Chondrocyte (in vitro differentiated cells): ENCODE results near the gene OR52D1. TPM values are rescaled to one million over a fixed set of nuclear protein-coding genes. Genes with fewer than 3 reads are reported as not detected.

Experiments used
- DNase-seq: peaks from one replicate; pipeline ENCODE4 v3.0.0; 2021; ENCODE audit warnings: mixed read lengths, low spot score
- H3K27ac Mint-ChIP-seq: one replicate; pipeline ENCODE4 v1.8.0; 2021; ENCODE audit warnings: mild to moderate bottlenecking, moderate library complexity, mixed read lengths; ENCODE audit not compliant: unreplicated experiment
- H3K27me3 Mint-ChIP-seq: 2 replicates; pipeline ENCODE4 v1.8.0; 2021; ENCODE audit warnings: low read depth, mixed read lengths
- H3K36me3 Mint-ChIP-seq: 2 replicates; pipeline ENCODE4 v1.8.0; 2021; ENCODE audit warnings: low read depth, mixed read lengths
- H3K4me1 Mint-ChIP-seq: 2 replicates; pipeline ENCODE4 v1.8.0; 2021; ENCODE audit warnings: low read depth, mild to moderate bottlenecking, mixed read lengths
- H3K4me3 Mint-ChIP-seq: one replicate; pipeline ENCODE4 v1.8.0; 2021; ENCODE audit warnings: mild to moderate bottlenecking, moderate library complexity, mixed read lengths; ENCODE audit not compliant: unreplicated experiment
- H3K9me3 Mint-ChIP-seq: 2 replicates; pipeline ENCODE4 v1.8.0; 2021; ENCODE audit warnings: low read depth, mixed read lengths
- total RNA-seq: library from RNA; stranded (reverse); gene quantifications from 3 replicates; pipeline ENCODE4 v1.2.1, GENCODE V29; 2021
- TF ChIP-seq, protein P1 (sequence below): fragments of 200-600 bp; sonication (generic); IDR thresholded peaks from 2 replicates; pipeline ENCODE4 v1.5.0; 2021; ENCODE audit warnings: antibody characterized with exemption, mild to moderate bottlenecking, moderate library complexity

Gene OR52D1
- total RNA-seq, 1 donor from 2014 or later: not detected

GRCh38 chr11:5504403-5504921, 16.0 kb downstream of the OR52D1 start:
- H3K9me3 Mint-ChIP-seq: no peaks in the 10 kb centered on the region

DNA sequence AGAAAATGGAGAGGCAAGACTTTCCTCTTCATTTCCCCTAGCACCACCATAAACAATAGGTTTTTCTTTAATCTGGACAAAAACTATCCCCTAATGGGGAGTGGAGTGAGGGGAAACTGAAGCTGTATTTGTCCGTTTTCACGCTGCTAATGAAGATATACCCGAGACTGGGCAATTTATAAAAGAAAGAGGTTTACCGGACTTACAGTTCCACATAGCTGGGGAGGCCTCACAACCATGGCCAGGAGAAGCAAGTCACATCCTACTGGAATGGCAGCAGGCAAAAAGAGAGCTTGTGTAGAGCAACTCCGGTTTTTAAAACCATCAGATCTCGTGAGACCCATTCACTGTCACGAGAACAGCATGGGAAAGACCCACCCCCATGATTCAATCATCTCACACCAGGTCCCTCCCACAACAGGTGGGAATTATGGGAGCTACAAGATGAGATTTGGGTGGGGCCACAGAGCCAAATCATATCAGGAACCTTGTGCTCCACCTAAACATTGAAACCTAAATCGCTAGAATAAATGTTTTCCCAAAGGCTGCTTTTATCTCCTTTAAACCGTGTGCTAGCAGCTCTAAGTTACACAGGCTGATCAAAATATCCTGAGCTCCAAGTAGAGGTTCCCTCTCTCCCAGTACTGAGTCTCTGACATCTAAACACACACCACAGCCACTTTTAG, 17.0 kb downstream of the OR52D1 start:
- TF ChIP-seq, protein P1, sequence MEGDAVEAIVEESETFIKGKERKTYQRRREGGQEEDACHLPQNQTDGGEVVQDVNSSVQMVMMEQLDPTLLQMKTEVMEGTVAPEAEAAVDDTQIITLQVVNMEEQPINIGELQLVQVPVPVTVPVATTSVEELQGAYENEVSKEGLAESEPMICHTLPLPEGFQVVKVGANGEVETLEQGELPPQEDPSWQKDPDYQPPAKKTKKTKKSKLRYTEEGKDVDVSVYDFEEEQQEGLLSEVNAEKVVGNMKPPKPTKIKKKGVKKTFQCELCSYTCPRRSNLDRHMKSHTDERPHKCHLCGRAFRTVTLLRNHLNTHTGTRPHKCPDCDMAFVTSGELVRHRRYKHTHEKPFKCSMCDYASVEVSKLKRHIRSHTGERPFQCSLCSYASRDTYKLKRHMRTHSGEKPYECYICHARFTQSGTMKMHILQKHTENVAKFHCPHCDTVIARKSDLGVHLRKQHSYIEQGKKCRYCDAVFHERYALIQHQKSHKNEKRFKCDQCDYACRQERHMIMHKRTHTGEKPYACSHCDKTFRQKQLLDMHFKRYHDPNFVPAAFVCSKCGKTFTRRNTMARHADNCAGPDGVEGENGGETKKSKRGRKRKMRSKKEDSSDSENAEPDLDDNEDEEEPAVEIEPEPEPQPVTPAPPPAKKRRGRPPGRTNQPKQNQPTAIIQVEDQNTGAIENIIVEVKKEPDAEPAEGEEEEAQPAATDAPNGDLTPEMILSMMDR: no peak
- H3K36me3 Mint-ChIP-seq: no peaks in the 10 kb centered on the region
- H3K9me3 Mint-ChIP-seq: no peaks in the 10 kb centered on the region
- H3K4me3 Mint-ChIP-seq: no peak overlapping the region
- no peak for DNase-seq
- H3K27ac Mint-ChIP-seq: no peak overlapping the region
- no peaks in the 10 kb centered on the region for H3K4me1 Mint-ChIP-seq
- H3K27me3 Mint-ChIP-seq: peaks cover 27% of the 10 kb centered on the region

More at GRCh38 chr11:5504403-5504921, 16.0 kb downstream of the OR52D1 start:
- no peak for DNase-seq
- TF ChIP-seq, protein P1: no peak
- Mint-ChIP-seq H3K27ac (no peak overlapping the region), H3K27me3 (peaks cover 23% of the 10 kb centered on the region), H3K36me3 (no peaks in the 10 kb centered on the region), H3K4me1 (no peaks in the 10 kb centered on the region), H3K4me3 (no peak overlapping the region)

DNA sequence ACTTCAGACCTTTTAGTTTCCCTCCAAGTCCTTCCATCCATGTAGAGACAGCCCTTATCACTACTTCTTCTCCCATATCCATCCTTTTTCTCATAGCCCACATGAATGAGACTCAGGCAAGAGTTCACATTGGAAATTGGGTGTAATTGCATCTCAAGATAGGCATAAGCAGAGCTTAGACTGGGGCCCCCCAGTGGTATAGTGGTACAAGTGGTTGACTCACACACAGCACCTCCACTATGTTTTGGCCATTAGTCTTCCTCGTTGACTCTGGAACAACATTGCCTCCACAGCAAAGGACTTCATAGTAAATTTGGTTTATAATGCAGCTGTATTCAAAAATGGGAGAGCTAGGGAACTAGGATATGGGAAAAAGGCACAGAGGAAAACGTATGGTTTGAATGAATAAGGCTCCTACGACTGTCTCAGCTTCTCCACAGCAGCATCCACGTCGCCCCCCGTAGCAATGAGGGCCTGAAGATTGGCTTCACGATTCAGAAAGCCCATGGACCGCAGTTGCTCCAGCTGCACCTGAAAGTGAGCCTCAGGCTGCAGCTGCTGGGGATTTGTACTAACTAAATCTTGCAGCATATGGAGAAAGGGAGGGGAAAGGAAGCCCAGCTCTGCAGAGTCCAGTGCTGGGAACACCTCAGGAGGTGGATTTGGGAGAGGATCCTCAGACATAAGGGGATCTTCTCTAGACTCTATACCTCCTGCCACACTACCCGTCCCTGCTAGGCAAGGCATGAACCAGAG, 18.9 kb downstream of the OR52D1 start:
- H3K4me3 Mint-ChIP-seq: no peak overlapping the region
- peaks cover 31% of the 10 kb centered on the region for H3K27me3 Mint-ChIP-seq
- TF ChIP-seq, protein P1: no peak
- H3K27ac Mint-ChIP-seq: no peak overlapping the region
- H3K4me1 Mint-ChIP-seq: no peaks in the 10 kb centered on the region
- no peaks in the 10 kb centered on the region for H3K9me3 Mint-ChIP-seq
- DNase-seq: no peak
- no peaks in the 10 kb centered on the region for H3K36me3 Mint-ChIP-seq

DNA sequence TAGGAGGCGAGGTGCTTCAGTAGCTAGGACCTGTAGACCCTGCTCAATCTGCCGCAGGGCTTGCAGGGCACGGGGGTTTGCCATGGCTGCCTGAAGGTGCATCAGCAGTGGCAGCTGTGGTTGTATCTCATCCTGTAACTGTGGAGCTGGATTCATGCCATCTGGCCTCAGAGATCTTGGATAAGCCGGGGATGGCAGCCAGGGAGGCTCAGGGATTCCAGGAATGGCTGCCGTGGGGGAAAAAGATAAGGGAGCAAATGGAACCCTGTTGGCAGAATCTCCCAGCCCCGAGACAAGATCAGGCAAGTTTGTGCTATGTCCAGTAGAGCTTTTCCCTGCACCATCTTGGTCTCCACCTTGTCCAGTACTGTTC, 19.4 kb downstream of the OR52D1 start:
- Mint-ChIP-seq H3K36me3 (no peaks in the 10 kb centered on the region), H3K4me3 (no peak overlapping the region), H3K4me1 (no peaks in the 10 kb centered on the region), H3K9me3 (no peaks in the 10 kb centered on the region), H3K27ac (no peak overlapping the region), H3K27me3 (peaks cover 31% of the 10 kb centered on the region)
- TF ChIP-seq, protein P1: no peak
- DNase-seq: no peak

GRCh38 chr11:5508605-5509004, 20.1 kb downstream of the OR52D1 start:
- Mint-ChIP-seq H3K36me3 (peaks cover 1% of the 10 kb centered on the region), H3K9me3 (no peaks in the 10 kb centered on the region), H3K27me3 (peaks cover 31% of the 10 kb centered on the region), H3K4me1 (no peaks in the 10 kb centered on the region), H3K4me3 (no peak overlapping the region), H3K27ac (no peak overlapping the region)
- TF ChIP-seq, protein P1: no peak
- DNase-seq: no peak
